ENCODE measurements around the gene TMED1. TPM values are rescaled to one million over a fixed set of nuclear protein-coding genes. Genes with fewer than 3 reads are reported as not detected.

Gene TMED1
- total and polyA plus RNA-seq, 10 donors, result 13.1 to 30.5 (median 19.3) TPM

DNA sequence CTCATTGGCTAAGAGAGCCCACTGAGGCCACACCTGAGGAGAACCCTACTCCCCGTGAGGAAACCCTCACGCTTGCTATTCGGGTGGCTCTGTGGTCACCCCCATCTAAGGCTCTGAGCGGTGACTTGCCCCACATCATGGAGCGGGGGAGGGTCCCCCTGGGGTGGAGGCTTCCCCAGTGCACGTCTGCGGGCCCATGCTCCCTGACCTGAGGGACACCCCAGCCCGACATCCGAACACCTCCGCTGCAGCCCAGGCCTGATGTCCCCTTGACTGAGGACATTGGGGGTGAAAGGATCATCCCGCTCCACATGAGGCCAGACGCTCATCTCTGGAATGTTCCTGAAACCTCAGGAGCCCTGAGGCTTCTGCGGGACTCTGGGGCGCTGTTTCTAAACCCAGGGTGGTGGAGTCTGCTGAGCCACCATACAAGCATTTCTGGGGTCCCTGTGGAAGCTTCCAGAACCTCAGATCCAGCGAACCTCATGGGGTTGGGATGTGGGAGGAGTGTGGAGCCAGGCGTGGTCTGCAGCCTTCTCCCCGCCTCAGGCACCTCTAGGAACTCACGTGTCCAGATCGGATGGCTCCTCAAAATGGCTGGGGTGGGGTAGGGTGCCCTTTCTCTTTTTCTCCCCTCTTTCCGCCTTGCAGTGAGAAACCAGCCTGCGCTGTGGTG, 19.9 kb downstream of the TMED1 start:
- TF ChIP-seq POLR2A (IDR thresholded peaks at IDR 0.05) (no peak), POLR2AphosphoS5 (IDR thresholded peaks at IDR 0.05) (no peak)
- TF ChIP-seq, protein P1, sequence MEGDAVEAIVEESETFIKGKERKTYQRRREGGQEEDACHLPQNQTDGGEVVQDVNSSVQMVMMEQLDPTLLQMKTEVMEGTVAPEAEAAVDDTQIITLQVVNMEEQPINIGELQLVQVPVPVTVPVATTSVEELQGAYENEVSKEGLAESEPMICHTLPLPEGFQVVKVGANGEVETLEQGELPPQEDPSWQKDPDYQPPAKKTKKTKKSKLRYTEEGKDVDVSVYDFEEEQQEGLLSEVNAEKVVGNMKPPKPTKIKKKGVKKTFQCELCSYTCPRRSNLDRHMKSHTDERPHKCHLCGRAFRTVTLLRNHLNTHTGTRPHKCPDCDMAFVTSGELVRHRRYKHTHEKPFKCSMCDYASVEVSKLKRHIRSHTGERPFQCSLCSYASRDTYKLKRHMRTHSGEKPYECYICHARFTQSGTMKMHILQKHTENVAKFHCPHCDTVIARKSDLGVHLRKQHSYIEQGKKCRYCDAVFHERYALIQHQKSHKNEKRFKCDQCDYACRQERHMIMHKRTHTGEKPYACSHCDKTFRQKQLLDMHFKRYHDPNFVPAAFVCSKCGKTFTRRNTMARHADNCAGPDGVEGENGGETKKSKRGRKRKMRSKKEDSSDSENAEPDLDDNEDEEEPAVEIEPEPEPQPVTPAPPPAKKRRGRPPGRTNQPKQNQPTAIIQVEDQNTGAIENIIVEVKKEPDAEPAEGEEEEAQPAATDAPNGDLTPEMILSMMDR (IDR thresholded peaks at IDR 0.05 in 8 of 11, conservative IDR thresholded peaks at IDR 0.05 in 3 of 11), result no peak
- WGBS, 5 donors, result 86 to 97% (median 94%) methylated on average over 7 to 21 of the region's 21 CpGs

DNA sequence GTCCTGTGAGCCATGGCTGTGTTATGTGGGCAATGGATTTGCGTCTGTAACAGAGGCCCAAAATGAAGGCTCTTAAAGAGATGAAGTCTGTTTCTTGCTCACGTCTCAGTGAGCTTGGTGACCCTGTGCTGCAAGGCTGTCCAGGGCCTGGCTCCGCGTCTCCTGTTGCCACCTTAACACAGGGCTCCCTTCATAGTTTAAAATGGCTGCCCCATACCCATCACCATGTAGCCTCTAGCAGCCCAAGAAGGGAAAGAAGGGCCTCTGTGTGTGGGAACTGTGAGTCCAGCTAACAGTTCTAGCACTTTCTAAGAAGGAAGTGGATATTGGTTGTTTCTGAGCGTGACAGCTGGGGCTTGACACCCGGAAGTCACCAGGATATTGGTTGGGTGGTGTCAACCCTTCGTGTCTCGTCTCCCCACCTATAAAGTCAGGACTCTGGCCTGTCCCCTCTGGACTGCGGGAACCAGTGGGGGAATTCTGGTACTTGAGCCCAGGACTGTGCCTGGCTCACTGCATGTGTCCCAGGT, 20.9 kb downstream of the TMED1 start:
- Histone ChIP-seq H3K27me3 (replicated peaks in 1 of 7) (no peaks in the 10 kb centered on the region), H3K4me3 (peak overlapping the region in 1 of 8 donors; percentile 37), H3K9me3 (no peaks in the 10 kb centered on the region), H3K27ac (peak overlapping the region; percentile 20 to 89 (median 83)), H3K4me1 (peaks cover 0 to 66% (median 33%) of the 10 kb centered on the region in 6 donors), H3K36me3 (peaks cover 0 to 100% (median 51%) of the 10 kb centered on the region in 6 donors)
- WGBS, 5 donors, result 75 to 91% (median 78%) methylated on average over 6 to 9 of the region's 9 CpGs
- no peak for TF ChIP-seq POLR2AphosphoS5 (IDR thresholded peaks at IDR 0.05)
- TF ChIP-seq POLR2A (IDR thresholded peaks at IDR 0.05), result no peak
- TF ChIP-seq, protein P1 (IDR thresholded peaks at IDR 0.05 in 8 of 11, conservative IDR thresholded peaks at IDR 0.05 in 3 of 11), result no peak
- no peak for DNase-seq
- intact Hi-C loops (cut with DNase I; ENCODE audit: low total_unique reads), result no loop called here

More for the DNA sequence above, 19.9 kb downstream of the TMED1 start:
- H3K4me1 ChIP-seq, result peaks cover 0 to 64% (median 33%) of the 10 kb centered on the region in 6 donors
- no peaks in the 10 kb centered on the region for H3K9me3 ChIP-seq
- peak overlapping the region in 2 of 8 donors; percentile 23 to 43 for H3K4me3 ChIP-seq
- no peak for DNase-seq
- H3K36me3 ChIP-seq, result peaks cover 0 to 100% (median 56%) of the 10 kb centered on the region in 6 donors
- H3K27me3 ChIP-seq (replicated peaks in 1 of 7), result no peaks in the 10 kb centered on the region
- H3K27ac ChIP-seq, result peak overlapping the region in 6 of 8 donors; percentile 59 to 89 (median 84)
- intact Hi-C loops (cut with DNase I; ENCODE audit: low total_unique reads), result no loop called here

DNA sequence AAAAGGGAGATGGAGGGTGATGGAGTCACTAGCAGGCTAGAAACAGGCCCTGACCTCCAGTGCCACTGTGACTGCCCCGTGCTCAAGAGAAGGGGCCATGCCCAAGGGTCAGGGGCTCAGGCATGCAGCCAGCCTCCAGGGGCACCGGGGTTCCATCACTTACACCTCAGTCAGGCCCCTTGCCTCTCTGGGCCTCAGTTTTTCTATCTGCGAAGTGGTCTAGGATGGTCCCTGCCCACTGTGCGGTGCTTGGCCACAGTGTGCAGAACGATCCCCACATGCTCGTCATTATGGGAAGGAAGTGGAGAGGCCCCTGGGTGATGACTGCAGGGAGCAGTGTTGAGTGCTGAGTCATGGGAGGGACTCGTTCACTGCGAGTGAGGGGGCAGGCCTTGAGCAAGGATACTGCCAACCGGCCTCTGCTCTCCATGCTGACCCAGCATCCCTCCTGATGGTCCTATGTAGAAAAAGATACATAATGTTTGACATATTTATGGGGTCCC, 23.1 kb downstream of the TMED1 start:
- Histone ChIP-seq H3K9me3 (no peaks in the 10 kb centered on the region), H3K4me3 (peak overlapping the region in 1 of 8 donors; percentile 33), H3K36me3 (peaks cover 0 to 100% (median 60%) of the 10 kb centered on the region in 6 donors), H3K4me1 (peaks cover 2 to 87% (median 44%) of the 10 kb centered on the region in 6 donors), H3K27ac (peak overlapping the region in 7 of 8 donors; percentile 68 to 89 (median 84)), H3K27me3 (replicated peaks in 1 of 7) (no peaks in the 10 kb centered on the region)
- intact Hi-C loops (cut with DNase I; ENCODE audit: low total_unique reads), result no loop called here
- DNase-seq, result peak; percentile 85
- TF ChIP-seq POLR2AphosphoS5 (IDR thresholded peaks at IDR 0.05) (peak; percentile 57 to 79 (median 70)), POLR2A (IDR thresholded peaks at IDR 0.05) (no peak)
- 28 to 48% (median 40%) methylated on average over 8 to 9 of the region's 9 CpGs for WGBS, 5 donors

DNA sequence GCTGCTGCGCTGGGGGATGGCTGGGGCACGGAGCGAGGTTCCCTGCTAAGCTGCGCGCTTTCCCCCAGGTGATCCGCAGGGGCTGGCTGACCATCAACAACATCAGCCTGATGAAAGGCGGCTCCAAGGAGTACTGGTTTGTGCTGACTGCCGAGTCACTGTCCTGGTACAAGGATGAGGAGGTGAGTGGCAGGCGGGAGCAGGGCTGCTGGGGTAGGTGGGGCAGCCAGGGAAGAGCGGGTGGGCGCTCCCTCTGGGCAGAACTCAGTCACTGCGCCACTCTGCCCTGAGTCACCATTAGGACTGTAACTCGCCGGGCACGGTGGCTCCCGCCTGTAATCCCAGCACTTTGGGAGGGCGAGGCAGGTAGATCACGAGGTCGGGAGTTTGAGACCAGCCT, 23.8 kb downstream of the TMED1 start:
- no peak for TF ChIP-seq POLR2A (IDR thresholded peaks at IDR 0.05)
- TF ChIP-seq POLR2AphosphoS5 (IDR thresholded peaks at IDR 0.05), result peak in 1 of 3 donors; percentile 15
- TF ChIP-seq, protein P1 (IDR thresholded peaks at IDR 0.05 in 8 of 11, conservative IDR thresholded peaks at IDR 0.05 in 3 of 11), result no peak
- intact Hi-C loops (cut with DNase I; ENCODE audit: low total_unique reads), result no loop called here
- H3K4me1 ChIP-seq, result peaks cover 2 to 89% (median 44%) of the 10 kb centered on the region in 6 donors
- no peaks in the 10 kb centered on the region for H3K27me3 ChIP-seq (replicated peaks in 1 of 7)
- WGBS, 5 donors, result 85 to 98% (median 90%) methylated on average over 10 to 19 of the region's 19 CpGs
- DNase-seq, result no peak
- no peaks in the 10 kb centered on the region for H3K9me3 ChIP-seq
- H3K27ac ChIP-seq, result peak overlapping the region in 7 of 8 donors; percentile 68 to 89 (median 84)
- H3K4me3 ChIP-seq, result peak overlapping the region in 1 of 8 donors; percentile 33
- H3K36me3 ChIP-seq, result peaks cover 0 to 100% (median 59%) of the 10 kb centered on the region in 6 donors
